SK-N-SH (cell line): ENCODE data around the gene MAPK8IP1. TPM values are rescaled to one million over a fixed set of nuclear protein-coding genes. Genes with fewer than 3 reads are reported as not detected.
A peak's percentile ranks its signal among the peaks of the same experiment; 100 is the strongest.

Experiments used
- CTCF ChIA-PET: fragments of 300-600, 350-600 bp; formaldehyde crosslinking; extraction: SDS; loops from one replicate; lab custom pipeline; 2021; lab: Yijun Ruan, JAX
- POLR2A ChIA-PET: fragments of 350-600 bp; sonication (Branson Sonifier 250); formaldehyde crosslinking; extraction: SDS; loops from one replicate; lab custom pipeline; 2020; ENCODE audit warnings: antibody characterized with exemption, inconsistent platforms; lab: Yijun Ruan, JAX
- DNase-seq: peaks from one replicate; pipeline ENCODE4 v3.0.0; 2012
- H2AFZ ChIP-seq: fragments of 200-600 bp; sonication (generic); 2 replicates; pipeline ENCODE4 v1.8.1; 2016; ENCODE audit warnings: antibody characterized with exemption, mild to moderate bottlenecking, low read depth
- H3F3A ChIP-seq: fragments of 200-600 bp; sonication (generic); replicated peaks from 2 replicates; pipeline ENCODE3; 2016; ENCODE audit warnings: antibody characterized with exemption, mild to moderate bottlenecking; ENCODE audit not compliant: insufficient read depth
- H3K27ac ChIP-seq, 2 experiments: fragments of 200-500 bp in 1 of 2; fragments of 200-600 bp in 1 of 2; sonication (Bioruptor generic) in 1 of 2; sonication (generic), shearing (Covaris generic) in 1 of 2; 2 replicates each; pipeline versions ENCODE4 v1.5.1 to v1.6.1; 2014 to 2016; ENCODE audit warnings: low read depth in 2 of 2, inconsistent platforms in 1 of 2, low read length in 1 of 2, mild to moderate bottlenecking in 1 of 2, mixed read lengths in 1 of 2
- H3K27me3 ChIP-seq: fragments of 200-600 bp; sonication (generic), shearing (Covaris generic); 2 replicates; pipeline ENCODE4 v1.6.1; 2016; ENCODE audit warnings: mixed run types; ENCODE audit not compliant: insufficient read depth
- H3K36me3 ChIP-seq, 2 experiments: fragments of 200-500 bp in 1 of 2; fragments of 200-600 bp in 1 of 2; sonication (Bioruptor generic) in 1 of 2; sonication (generic) in 1 of 2; replicated peaks in 1 of 2; 2 replicates each; pipeline versions ENCODE3 to v1.5.1; 2014 to 2016; ENCODE audit warnings: low read length in 1 of 2, mild to moderate bottlenecking in 1 of 2; ENCODE audit not compliant: insufficient read depth in 2 of 2, control insufficient read depth in 1 of 2
- H3K4me1 ChIP-seq, 2 experiments: fragments of 200-500 bp in 1 of 2; fragments of 200-600 bp in 1 of 2; sonication (Bioruptor generic) in 1 of 2; sonication (generic), shearing (Covaris generic) in 1 of 2; 2 replicates each; pipeline versions ENCODE4 v1.5.1 to v1.6.1; 2014 to 2016; ENCODE audit warnings: low read depth in 1 of 2, low read length in 1 of 2, mixed run types in 1 of 2; ENCODE audit not compliant: insufficient read depth in 2 of 2, control insufficient read depth in 1 of 2
- H3K4me2 ChIP-seq: fragments of 200-600 bp; sonication (generic), shearing (Covaris generic); 2 replicates; pipeline ENCODE4 v1.6.1; 2017; ENCODE audit warnings: mixed run types
- H3K4me3 ChIP-seq, 2 experiments: fragments of 200-500 bp in 1 of 2; fragments of 200-600 bp in 1 of 2; sonication (Bioruptor generic) in 1 of 2; sonication (generic), shearing (Covaris generic) in 1 of 2; 2 replicates each; pipeline versions ENCODE4 v1.5.1 to v1.8.1; 2014 to 2016; ENCODE audit warnings: low read depth in 2 of 2, inconsistent platforms in 1 of 2, low read length in 1 of 2, mild to moderate bottlenecking in 1 of 2, mixed read lengths in 1 of 2, moderate library complexity in 1 of 2
- H3K79me2 ChIP-seq: fragments of 200-600 bp; sonication (generic); 2 replicates; pipeline ENCODE4 v1.8.1; 2017; ENCODE audit warnings: mild to moderate bottlenecking; ENCODE audit not compliant: insufficient read depth
- H3K9ac ChIP-seq: fragments of 200-600 bp; sonication (generic); 2 replicates; pipeline ENCODE4 v1.6.1; 2017; ENCODE audit warnings: mixed run types
- H3K9me2 ChIP-seq: fragments of 200-600 bp; sonication (generic); 2 replicates; pipeline ENCODE4 v1.6.1; 2017; ENCODE audit warnings: mixed run types
- H3K9me3 ChIP-seq: fragments of 200-600 bp; sonication (generic); 2 replicates; pipeline ENCODE4 v1.6.1; 2017; ENCODE audit warnings: mixed run types, mild to moderate bottlenecking, moderate library complexity
- H4K20me1 ChIP-seq: fragments of 200-600 bp; sonication (generic); 2 replicates; pipeline ENCODE4 v1.6.1; 2017; ENCODE audit warnings: mild to moderate bottlenecking, mixed run types; ENCODE audit not compliant: insufficient read depth
- CHD2 ChIP-seq: fragments of 150-350 bp; IDR thresholded peaks from 2 replicates; pipeline ENCODE4 v1.6.1; 2018; ENCODE audit warnings: low read length; ENCODE audit not compliant: partially characterized antibody
- EP300 ChIP-seq, 2 experiments: IDR thresholded peaks; 2 replicates each; pipeline versions ENCODE4 v1.4.0 to v1.6.1; 2012; ENCODE audit warnings: borderline replicate concordance in 1 of 2, low read depth in 1 of 2, low read length in 1 of 2
- FOSL2 ChIP-seq: IDR thresholded peaks from 2 replicates; pipeline ENCODE4 v1.4.0; 2012; ENCODE audit warnings: low read depth, mild to moderate bottlenecking, moderate library complexity, borderline replicate concordance
- FOXJ3 ChIP-seq: sonication (generic); formaldehyde crosslinking; IDR thresholded peaks from 2 replicates; pipeline ENCODE4 v1.5.1; 2020; ENCODE audit warnings: mild to moderate bottlenecking, missing genetic modification reagents
- GABPA ChIP-seq: IDR thresholded peaks from 2 replicates; pipeline ENCODE4 v1.4.0; 2012; ENCODE audit warnings: low read depth, mild to moderate bottlenecking
- MEF2A ChIP-seq: IDR thresholded peaks from 2 replicates; pipeline ENCODE4 v1.4.0; 2012; ENCODE audit warnings: low read depth, borderline replicate concordance
- MXI1 ChIP-seq: IDR thresholded peaks from 2 replicates; pipeline ENCODE4 v1.6.1; 2012; ENCODE audit warnings: mild to moderate bottlenecking, low read depth, low read length, improper control_type of control experiment
- POLR2AphosphoS5 ChIP-seq: IDR thresholded peaks from 2 replicates; pipeline ENCODE4 v1.6.1; 2012; ENCODE audit warnings: low read depth, low read length
- RAD21 ChIP-seq: IDR thresholded peaks from 2 replicates; pipeline ENCODE4 v1.6.1; 2012; ENCODE audit warnings: mild to moderate bottlenecking, low read length
- RCOR1 ChIP-seq: fragments of 150-350 bp; IDR thresholded peaks from 2 replicates; pipeline ENCODE4 v1.6.1; 2017; ENCODE audit warnings: antibody characterized with exemption, low read length
- SIN3A ChIP-seq: IDR thresholded peaks from 2 replicates; pipeline ENCODE4 v1.6.1; 2012; ENCODE audit warnings: low read depth, mild to moderate bottlenecking, low read length, moderate library complexity, borderline replicate concordance
- TAF1 ChIP-seq: IDR thresholded peaks from 2 replicates; pipeline ENCODE4 v1.6.1; 2012; ENCODE audit warnings: low read depth, mild to moderate bottlenecking, low read length, moderate library complexity, borderline replicate concordance
- TCF12 ChIP-seq: IDR thresholded peaks from 2 replicates; pipeline ENCODE4 v1.4.0; 2012
- WGBS: methylation state at CpG from one replicate; pipeline ENCODE4 v1.1.6; 2017; ENCODE audit warnings: low lambda C conversion rate; 5-methylcytosine and 5-hydroxymethylcytosine counted together
- polyA plus RNA-seq, 3 experiments: library from polyadenylated mRNA; depleted of rRNA; stranded (reverse); fragments of >200 nt; gene quantifications; 2 replicates each; pipeline ENCODE4 v1.2.3, GENCODE V29; 2012
- TF ChIP-seq, protein P1 (sequence below): fragments of 150-350 bp; IDR thresholded peaks from 2 replicates; pipeline ENCODE4 v1.6.1; 2016; ENCODE audit warnings: mild to moderate bottlenecking, low read depth, low read length
- TF ChIP-seq, protein P2 (sequence below): IDR thresholded peaks from 2 replicates; pipeline ENCODE4 v1.4.0; 2012; ENCODE audit warnings: low read depth, borderline replicate concordance

Gene MAPK8IP1
- polyA plus RNA-seq, 1 of the 3 experiments (the other 2 are of a cell fraction), result 12.5 TPM

DNA sequence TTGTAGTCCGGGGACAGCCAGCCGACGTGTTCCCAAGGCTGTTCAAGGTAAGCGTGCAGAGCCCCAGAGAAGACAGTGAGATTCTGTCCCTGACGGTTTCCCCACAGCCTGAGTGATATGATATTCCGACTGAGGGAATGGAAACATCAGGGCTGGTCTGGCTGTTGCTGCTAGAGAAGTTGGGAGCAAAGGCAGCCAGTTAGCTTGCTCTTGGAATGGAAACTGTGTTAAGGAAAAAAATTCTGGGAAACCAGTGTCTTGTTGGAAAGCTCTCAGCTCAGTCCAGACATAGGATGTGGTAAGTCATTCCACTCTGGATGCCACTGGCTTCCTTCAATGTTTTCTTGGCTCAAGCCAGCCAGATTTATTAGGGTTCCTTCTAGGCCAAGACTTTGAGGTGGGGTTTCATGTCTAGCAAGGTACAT lies 29.4 kb upstream of the MAPK8IP1 start:
- H3K36me3 ChIP-seq, result peaks cover 9 to 10% of the 10 kb centered on the region in 2 experiments
- H3K9me3 ChIP-seq, result no peaks in the 10 kb centered on the region
- POLR2A ChIA-PET, result no interaction called here
- no peak overlapping the region for H3K9ac ChIP-seq
- peaks cover 36 to 57% of the 10 kb centered on the region in 2 experiments for H3K4me1 ChIP-seq
- WGBS, result 96% methylated on average over 5 of the region's 6 CpGs
- peaks cover 41% of the 10 kb centered on the region for H3K79me2 ChIP-seq
- TF ChIP-seq RCOR1 (no peak), RAD21 (no peak), GABPA (no peak), TAF1 (no peak), FOSL2 (no peak), MEF2A (no peak), SIN3A (no peak)
- TF ChIP-seq, protein P1, sequence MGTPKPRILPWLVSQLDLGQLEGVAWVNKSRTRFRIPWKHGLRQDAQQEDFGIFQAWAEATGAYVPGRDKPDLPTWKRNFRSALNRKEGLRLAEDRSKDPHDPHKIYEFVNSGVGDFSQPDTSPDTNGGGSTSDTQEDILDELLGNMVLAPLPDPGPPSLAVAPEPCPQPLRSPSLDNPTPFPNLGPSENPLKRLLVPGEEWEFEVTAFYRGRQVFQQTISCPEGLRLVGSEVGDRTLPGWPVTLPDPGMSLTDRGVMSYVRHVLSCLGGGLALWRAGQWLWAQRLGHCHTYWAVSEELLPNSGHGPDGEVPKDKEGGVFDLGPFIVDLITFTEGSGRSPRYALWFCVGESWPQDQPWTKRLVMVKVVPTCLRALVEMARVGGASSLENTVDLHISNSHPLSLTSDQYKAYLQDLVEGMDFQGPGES, result no peak
- TF ChIP-seq, all 33 proteins: peak for 0
- Histone ChIP-seq H3K9me2 (no peaks in the 10 kb centered on the region), H3K27me3 (no peaks in the 10 kb centered on the region), H3K4me2 (no peak overlapping the region), H3K27ac (peak overlapping the region; percentile 48 to 95; a peak in 3 of 4 replicates), H2AFZ (no peak overlapping the region), H3K4me3 (no peak overlapping the region), H3F3A (peaks cover 15% of the 10 kb centered on the region), H4K20me1 (peaks cover 32% of the 10 kb centered on the region)
- DNase-seq, result no peak
- CTCF ChIA-PET, result interaction anchor here (2.8 to 8.1 kb wide), 3 partner anchors 13 to 17 kb away, joined by 19 to 118 read pairs (median 19); no protein-coding TSS in a partner anchor

GRCh38 chr11:45857961-45858474 lies 27.4 kb upstream of the MAPK8IP1 start:
- POLR2A ChIA-PET, result no interaction called here
- peak overlapping the region; percentile 60; the same call in 1 of the 2 replicates for H3K4me2 ChIP-seq
- CTCF ChIA-PET, result interaction anchor here (1.3 to 8.1 kb wide), 3 partner anchors 15 to 37 kb away, joined by 3 to 118 read pairs (median 7); no protein-coding TSS in a partner anchor

More at GRCh38 chr11:45857961-45858474, 27.4 kb upstream of the MAPK8IP1 start:
- no peaks in the 10 kb centered on the region for H3K9me3 ChIP-seq
- no peaks in the 10 kb centered on the region for H3K9me2 ChIP-seq
- peak; percentile 48; the same call in 1 of the 2 replicates for TF ChIP-seq TCF12
- TF ChIP-seq POLR2AphosphoS5, result no peak
- TF ChIP-seq, protein P2, sequence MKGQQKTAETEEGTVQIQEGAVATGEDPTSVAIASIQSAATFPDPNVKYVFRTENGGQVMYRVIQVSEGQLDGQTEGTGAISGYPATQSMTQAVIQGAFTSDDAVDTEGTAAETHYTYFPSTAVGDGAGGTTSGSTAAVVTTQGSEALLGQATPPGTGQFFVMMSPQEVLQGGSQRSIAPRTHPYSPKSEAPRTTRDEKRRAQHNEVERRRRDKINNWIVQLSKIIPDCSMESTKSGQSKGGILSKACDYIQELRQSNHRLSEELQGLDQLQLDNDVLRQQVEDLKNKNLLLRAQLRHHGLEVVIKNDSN, result no peak
- no peak for TF ChIP-seq FOXJ3 (CRISPR knock-in tag)
- peak in 1 of 2 experiments; percentile 19; a peak in 1 of 4 replicates for TF ChIP-seq EP300 (IDR thresholded peaks at IDR 0.05; ENCODE audit: borderline replicate concordance in 1 of 2, low read depth in 1 of 2, low read length in 1 of 2)
- TF ChIP-seq MXI1, result no peak
- TF ChIP-seq SIN3A, result 0 out of 2 replicates have a peak, but pooled peaks have one; percentile 39
- no peak for TF ChIP-seq CHD2
- H4K20me1 ChIP-seq, result peaks cover 20% of the 10 kb centered on the region
- H2AFZ ChIP-seq, result no peak overlapping the region
- peaks cover 15% of the 10 kb centered on the region for H3F3A ChIP-seq
- H3K79me2 ChIP-seq, result peaks cover 22% of the 10 kb centered on the region
- peak; percentile 60 for DNase-seq
- H3K36me3 ChIP-seq, result peaks cover 26 to 27% of the 10 kb centered on the region in 2 experiments
- 17% methylated on average over 2 of the region's 2 CpGs for WGBS
- H3K27ac ChIP-seq, result peak overlapping the region; percentile 87 to 95
- peaks cover 36 to 52% of the 10 kb centered on the region in 2 experiments for H3K4me1 ChIP-seq
- H3K27me3 ChIP-seq, result no peaks in the 10 kb centered on the region
- no peak overlapping the region for H3K4me3 ChIP-seq
- peak overlapping the region; percentile 38; the same call in 1 of the 2 replicates for H3K9ac ChIP-seq
